Measurements from ENCODE around the gene TBC1D9B.

TBC1D9B gene

DNA sequence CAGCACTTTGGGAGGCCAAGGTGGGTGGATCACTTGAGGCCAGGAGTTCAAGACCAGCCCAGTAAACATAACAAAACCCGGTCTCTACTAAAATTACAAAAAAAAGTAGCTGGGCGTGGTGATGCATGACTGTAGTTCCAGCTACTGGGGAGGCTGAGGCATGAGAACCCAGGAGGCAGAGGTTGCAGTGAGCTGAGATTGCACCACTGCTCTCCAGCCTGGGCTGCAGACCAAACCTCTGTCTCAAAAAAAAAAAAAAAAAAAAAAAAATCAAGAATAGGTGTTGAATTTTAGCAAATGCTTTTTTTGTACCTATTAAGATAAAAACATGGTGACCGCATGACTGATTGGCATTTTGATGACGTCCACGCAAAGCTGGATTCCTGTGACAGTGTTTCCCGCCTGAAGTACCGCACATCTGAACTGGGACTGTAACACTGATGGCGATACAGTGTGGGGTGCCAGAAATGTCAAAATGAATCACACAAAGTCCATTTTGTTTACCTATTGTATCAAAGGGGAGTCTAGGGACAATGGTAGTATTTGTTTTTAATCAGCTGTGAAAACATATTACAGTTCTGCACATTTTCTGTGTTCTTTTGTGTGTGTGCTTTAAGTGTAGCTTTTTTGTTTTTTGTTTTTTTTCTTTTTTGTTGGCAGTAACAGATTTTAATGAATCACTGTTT, 23.2 kb upstream of the TBC1D9B start:
- in situ Hi-C loops (cut with HindIII; ENCODE audit: low sequenced_read_pairs) = no loop called here
- DNase-seq (ENCODE audit: low read depth) = no peak
- TF ChIP-seq, protein P1, sequence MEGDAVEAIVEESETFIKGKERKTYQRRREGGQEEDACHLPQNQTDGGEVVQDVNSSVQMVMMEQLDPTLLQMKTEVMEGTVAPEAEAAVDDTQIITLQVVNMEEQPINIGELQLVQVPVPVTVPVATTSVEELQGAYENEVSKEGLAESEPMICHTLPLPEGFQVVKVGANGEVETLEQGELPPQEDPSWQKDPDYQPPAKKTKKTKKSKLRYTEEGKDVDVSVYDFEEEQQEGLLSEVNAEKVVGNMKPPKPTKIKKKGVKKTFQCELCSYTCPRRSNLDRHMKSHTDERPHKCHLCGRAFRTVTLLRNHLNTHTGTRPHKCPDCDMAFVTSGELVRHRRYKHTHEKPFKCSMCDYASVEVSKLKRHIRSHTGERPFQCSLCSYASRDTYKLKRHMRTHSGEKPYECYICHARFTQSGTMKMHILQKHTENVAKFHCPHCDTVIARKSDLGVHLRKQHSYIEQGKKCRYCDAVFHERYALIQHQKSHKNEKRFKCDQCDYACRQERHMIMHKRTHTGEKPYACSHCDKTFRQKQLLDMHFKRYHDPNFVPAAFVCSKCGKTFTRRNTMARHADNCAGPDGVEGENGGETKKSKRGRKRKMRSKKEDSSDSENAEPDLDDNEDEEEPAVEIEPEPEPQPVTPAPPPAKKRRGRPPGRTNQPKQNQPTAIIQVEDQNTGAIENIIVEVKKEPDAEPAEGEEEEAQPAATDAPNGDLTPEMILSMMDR (IDR thresholded peaks at IDR 0.05; ENCODE audit: low read depth, low read length, missing control alignments) = no peak
- H3K4me3 ChIP-seq (ENCODE audit: low read depth, low read length) = no peak overlapping the region

DNA sequence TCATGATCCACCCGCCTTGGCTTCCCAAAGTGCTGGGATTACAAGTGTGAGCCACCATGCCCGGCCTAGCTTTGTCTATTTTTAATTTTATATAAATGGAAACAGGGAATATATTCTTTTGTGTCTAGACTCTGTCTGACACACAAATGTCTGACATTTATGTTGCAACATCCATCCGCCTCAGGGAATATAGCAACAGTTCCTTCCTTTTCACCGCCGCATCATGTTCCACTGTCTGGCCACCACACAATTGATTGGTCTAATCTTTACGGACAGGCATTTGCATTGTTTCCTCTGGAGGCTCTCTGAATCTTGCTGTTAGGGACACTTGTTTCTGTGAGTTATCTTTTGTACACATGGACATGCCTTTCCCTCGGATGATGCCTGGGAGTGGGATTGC, 20.1 kb upstream of the TBC1D9B start:
- in situ Hi-C loops (cut with HindIII; ENCODE audit: low sequenced_read_pairs) = no loop called here
- no peak overlapping the region for H3K4me3 ChIP-seq (ENCODE audit: low read depth, low read length)
- TF ChIP-seq, protein P1 (IDR thresholded peaks at IDR 0.05; ENCODE audit: low read depth, low read length, missing control alignments) = no peak
- DNase-seq (ENCODE audit: low read depth) = no peak

DNA sequence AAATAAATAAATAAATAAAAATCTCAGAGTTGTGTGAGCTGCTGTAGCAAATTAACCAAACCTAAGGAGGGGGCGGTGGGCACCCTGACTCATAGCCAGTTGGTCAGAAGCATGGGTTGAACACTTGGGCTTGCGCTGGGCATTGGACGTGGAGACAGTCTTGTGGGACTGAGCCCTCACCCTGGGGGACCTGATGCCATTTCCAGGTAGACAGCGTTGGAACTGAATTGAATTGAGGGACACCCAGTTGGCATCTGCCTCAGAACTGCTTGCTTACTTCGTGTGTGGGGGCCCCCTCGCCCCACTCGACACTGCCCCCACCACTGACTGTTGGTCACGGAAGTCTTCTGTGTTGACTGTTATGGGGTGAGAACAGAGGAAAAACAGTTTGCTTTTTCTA, 19.0 kb upstream of the TBC1D9B start:
- in situ Hi-C loops (cut with HindIII; ENCODE audit: low sequenced_read_pairs) = no loop called here
- DNase-seq (ENCODE audit: low read depth) = no peak
- TF ChIP-seq, protein P1 (IDR thresholded peaks at IDR 0.05; ENCODE audit: low read depth, low read length, missing control alignments) = no peak
- H3K4me3 ChIP-seq (ENCODE audit: low read depth, low read length) = no peak overlapping the region

GRCh38 chr5:179923436-179923835, 15.7 kb upstream of the TBC1D9B start:
- in situ Hi-C loops (cut with HindIII; ENCODE audit: low sequenced_read_pairs) = loop anchor here (5.0 kb wide), 1 partner anchor 49 kb away; no protein-coding TSS in a partner anchor
- no peak overlapping the region for H3K4me3 ChIP-seq (ENCODE audit: low read depth, low read length)
- TF ChIP-seq, protein P1 (IDR thresholded peaks at IDR 0.05; ENCODE audit: low read depth, low read length, missing control alignments) = no peak
- DNase-seq (ENCODE audit: low read depth) = no peak

- no peak overlapping the region for H3K4me3 ChIP-seq (ENCODE audit: low read depth, low read length)
- no peak for DNase-seq (ENCODE audit: low read depth)
- in situ Hi-C loops (cut with HindIII; ENCODE audit: low sequenced_read_pairs) = loop anchor here (5.0 kb wide), 1 partner anchor 52 kb away; no protein-coding TSS in a partner anchor
- TF ChIP-seq, protein P1 (IDR thresholded peaks at IDR 0.05; ENCODE audit: low read depth, low read length, missing control alignments) = no peak
Observed at GRCh38 chr5:179920175-179920574, 12.5 kb upstream of the TBC1D9B start.

DNA sequence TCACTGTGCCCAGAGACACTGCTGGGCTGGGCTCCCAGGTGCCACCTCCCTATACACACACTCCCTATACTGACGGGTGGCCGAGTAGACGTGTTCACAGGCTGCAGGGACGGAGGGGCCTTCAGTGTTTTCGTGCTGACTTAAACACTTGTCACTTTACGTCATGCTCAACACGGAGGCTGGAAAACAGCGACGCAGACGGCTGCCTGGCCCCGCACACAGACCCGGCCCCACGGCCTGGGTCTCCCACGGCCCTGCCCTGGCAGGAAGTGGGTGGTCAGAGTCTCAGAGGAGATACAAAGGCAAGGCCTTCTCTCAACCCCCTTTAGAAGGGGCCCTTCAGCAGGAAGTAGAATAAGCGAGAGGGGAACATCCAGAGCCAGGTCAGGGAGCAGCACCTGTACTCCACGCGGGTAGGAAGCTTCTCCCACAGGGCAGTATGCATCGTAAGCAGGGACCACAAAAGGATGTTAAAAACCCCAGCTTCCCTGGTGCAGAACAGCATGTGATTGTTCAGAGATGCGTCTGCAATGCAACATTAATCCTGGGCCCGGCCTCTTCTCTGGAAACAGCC, 11.9 kb upstream of the TBC1D9B start:
- no peak overlapping the region for H3K4me3 ChIP-seq (ENCODE audit: low read depth, low read length)
- no peak for DNase-seq (ENCODE audit: low read depth)
- in situ Hi-C loops (cut with HindIII; ENCODE audit: low sequenced_read_pairs) = loop anchor here (5.0 kb wide), 1 partner anchor 53 kb away; no protein-coding TSS in a partner anchor
- TF ChIP-seq, protein P1 (IDR thresholded peaks at IDR 0.05; ENCODE audit: low read depth, low read length, missing control alignments) = no peak

All from astrocyte of the cerebellum (primary cell).